ENCODE measurements around the gene CHST1.

CHST1 gene

DNA sequence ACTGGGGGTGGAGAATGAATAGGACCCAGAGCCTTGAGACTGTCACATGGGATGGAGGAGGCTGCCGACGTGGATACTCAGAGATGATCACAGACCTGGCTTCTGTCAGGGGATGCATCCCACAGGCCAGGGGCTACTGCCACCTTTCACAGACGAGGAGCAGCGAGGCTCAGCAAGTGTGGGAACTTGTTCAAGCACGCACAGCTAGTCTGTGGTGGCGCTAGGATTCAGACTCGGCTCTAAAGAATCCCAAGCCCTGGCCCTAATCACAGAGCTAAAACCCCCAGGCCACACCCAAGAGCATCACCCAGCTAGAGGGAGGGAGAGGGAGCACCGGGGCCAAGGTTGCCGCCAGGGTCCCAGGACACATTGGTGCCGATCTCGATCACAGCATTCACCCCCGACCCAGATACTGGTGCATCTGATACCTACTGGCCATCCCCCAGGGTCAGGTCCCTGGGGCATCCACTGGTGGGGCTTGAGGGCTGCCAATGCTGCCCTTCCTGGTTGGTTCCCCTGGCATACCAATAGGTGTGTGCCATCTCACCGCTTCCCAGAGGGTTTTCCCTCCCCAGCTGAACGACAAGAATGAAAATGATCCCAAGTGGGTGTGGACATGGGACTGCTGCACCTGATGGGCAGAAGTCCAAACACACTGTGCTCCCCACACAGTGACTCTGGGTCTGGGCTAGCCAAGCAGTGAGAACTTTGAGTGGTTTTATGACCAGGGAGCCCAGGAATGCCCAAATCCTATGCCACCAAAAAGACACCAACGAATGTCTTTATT lies 6.2 kb downstream of the CHST1 start:
- no peaks in the 10 kb centered on the region for H3K4me1 ChIP-seq (ENCODE audit: low read depth, poor library complexity, severe bottlenecking)
- no peaks in the 10 kb centered on the region for H3K79me2 ChIP-seq (ENCODE audit: insufficient read depth, low read depth)
- H3K4me3 ChIP-seq (IDR thresholded peaks at IDR 0.05; ENCODE audit: insufficient read depth, low read depth, low read length): no peak overlapping the region
- no peak overlapping the region for H2AFZ ChIP-seq (ENCODE audit: low read depth)
- no peak overlapping the region for H3K4me2 ChIP-seq
- H4K20me1 ChIP-seq (ENCODE audit: insufficient read depth): no peaks in the 10 kb centered on the region
- no peak overlapping the region for H3K27ac ChIP-seq
- H3K9ac ChIP-seq: no peak overlapping the region
- H3K27me3 ChIP-seq (ENCODE audit: insufficient read depth, low read depth): peaks cover 49% of the 10 kb centered on the region
- TF ChIP-seq, protein P1, sequence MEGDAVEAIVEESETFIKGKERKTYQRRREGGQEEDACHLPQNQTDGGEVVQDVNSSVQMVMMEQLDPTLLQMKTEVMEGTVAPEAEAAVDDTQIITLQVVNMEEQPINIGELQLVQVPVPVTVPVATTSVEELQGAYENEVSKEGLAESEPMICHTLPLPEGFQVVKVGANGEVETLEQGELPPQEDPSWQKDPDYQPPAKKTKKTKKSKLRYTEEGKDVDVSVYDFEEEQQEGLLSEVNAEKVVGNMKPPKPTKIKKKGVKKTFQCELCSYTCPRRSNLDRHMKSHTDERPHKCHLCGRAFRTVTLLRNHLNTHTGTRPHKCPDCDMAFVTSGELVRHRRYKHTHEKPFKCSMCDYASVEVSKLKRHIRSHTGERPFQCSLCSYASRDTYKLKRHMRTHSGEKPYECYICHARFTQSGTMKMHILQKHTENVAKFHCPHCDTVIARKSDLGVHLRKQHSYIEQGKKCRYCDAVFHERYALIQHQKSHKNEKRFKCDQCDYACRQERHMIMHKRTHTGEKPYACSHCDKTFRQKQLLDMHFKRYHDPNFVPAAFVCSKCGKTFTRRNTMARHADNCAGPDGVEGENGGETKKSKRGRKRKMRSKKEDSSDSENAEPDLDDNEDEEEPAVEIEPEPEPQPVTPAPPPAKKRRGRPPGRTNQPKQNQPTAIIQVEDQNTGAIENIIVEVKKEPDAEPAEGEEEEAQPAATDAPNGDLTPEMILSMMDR (conservative IDR thresholded peaks at IDR 0.05; ENCODE audit: low read depth, low read length): no peak
- H3K36me3 ChIP-seq (ENCODE audit: insufficient read depth): no peaks in the 10 kb centered on the region

DNA sequence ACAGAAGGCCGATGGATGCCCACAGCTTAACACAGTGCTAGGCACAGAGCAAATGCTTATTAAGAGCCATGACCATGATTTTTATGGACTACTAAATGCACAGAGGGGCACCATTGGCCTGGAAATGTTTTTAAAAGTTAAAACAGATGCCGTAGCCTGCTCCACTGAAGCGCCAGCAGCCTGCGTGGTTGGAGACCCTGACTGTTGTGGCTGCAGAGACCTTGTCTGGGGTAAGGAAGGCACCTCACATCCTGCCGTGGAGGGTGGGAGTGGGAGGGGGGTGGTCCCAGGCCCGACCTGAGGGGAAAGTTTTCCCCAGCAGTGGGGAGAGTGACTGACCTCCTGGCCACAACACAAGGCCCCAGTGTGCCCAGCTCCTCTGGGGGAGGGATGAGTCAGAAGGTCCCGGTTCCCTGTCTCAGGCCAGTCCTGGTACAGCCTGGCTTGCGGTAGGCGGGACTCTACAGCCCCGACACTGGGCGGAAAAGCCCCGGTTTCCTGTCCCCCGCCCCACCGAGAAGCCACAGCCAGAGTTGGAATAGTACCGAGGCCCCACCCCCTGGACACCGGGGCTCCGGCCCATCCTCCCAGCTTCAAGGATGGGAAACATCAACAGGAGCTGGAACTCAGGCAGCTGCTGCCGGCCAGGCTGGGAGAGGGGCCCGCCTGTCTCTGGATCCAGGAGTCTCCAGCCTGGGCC lies 7.0 kb downstream of the CHST1 start:
- H3K36me3 ChIP-seq (ENCODE audit: insufficient read depth): no peaks in the 10 kb centered on the region
- TF ChIP-seq, protein P1 (conservative IDR thresholded peaks at IDR 0.05; ENCODE audit: low read depth, low read length): no peak
- H3K9ac ChIP-seq: no peak overlapping the region
- no peaks in the 10 kb centered on the region for H4K20me1 ChIP-seq (ENCODE audit: insufficient read depth)
- peaks cover 41% of the 10 kb centered on the region for H3K27me3 ChIP-seq (ENCODE audit: insufficient read depth, low read depth)
- H3K4me2 ChIP-seq: no peak overlapping the region
- H3K4me3 ChIP-seq (IDR thresholded peaks at IDR 0.05; ENCODE audit: insufficient read depth, low read depth, low read length): no peak overlapping the region
- no peak overlapping the region for H3K27ac ChIP-seq
- no peaks in the 10 kb centered on the region for H3K79me2 ChIP-seq (ENCODE audit: insufficient read depth, low read depth)
- no peaks in the 10 kb centered on the region for H3K4me1 ChIP-seq (ENCODE audit: low read depth, poor library complexity, severe bottlenecking)
- no peak overlapping the region for H2AFZ ChIP-seq (ENCODE audit: low read depth)

DNA sequence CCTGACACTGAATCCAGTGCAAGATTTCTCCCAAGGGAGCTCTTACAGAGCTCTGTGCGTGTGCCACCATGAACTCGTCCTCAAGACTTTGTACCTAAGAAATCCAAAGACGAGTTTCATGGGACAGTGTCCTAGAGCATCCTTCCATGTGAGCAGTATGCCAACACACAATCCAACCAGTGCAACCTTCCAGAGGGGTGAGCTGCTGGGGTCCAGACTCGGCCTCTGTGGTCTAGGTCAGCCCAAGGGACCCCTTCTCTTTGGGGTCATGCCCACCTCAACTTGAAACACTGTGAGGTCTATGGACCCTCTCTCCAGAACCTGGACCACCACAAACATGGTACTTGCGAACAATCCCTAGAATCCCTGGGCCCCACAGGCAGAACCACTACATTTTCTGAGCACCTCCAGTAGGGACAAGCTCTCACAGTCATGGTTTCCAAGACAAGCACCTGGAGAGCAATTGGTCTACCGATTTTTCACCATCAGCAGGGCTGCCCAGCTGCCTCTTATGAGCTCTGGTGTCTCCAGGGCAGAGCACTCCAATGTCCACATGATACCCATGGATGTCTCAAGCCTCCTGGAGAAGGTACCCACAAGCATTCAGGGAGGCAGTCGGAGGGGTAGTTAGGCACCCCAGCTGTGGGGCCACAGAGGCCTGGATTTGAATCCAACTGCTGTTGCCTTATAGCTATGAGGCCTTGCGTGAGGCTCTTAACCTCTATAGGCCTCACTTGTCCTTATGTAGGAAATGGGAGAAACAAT lies 7.7 kb downstream of the CHST1 start:
- no peak overlapping the region for H3K4me2 ChIP-seq
- no peak overlapping the region for H3K4me3 ChIP-seq (IDR thresholded peaks at IDR 0.05; ENCODE audit: insufficient read depth, low read depth, low read length)
- peaks cover 33% of the 10 kb centered on the region for H3K27me3 ChIP-seq (ENCODE audit: insufficient read depth, low read depth)
- no peak overlapping the region for H2AFZ ChIP-seq (ENCODE audit: low read depth)
- TF ChIP-seq, protein P1 (conservative IDR thresholded peaks at IDR 0.05; ENCODE audit: low read depth, low read length): no peak
- no peaks in the 10 kb centered on the region for H3K4me1 ChIP-seq (ENCODE audit: low read depth, poor library complexity, severe bottlenecking)
- no peak overlapping the region for H3K9ac ChIP-seq
- H3K79me2 ChIP-seq (ENCODE audit: insufficient read depth, low read depth): no peaks in the 10 kb centered on the region
- H3K27ac ChIP-seq: no peak overlapping the region
- H4K20me1 ChIP-seq (ENCODE audit: insufficient read depth): no peaks in the 10 kb centered on the region
- H3K36me3 ChIP-seq (ENCODE audit: insufficient read depth): no peaks in the 10 kb centered on the region

DNA sequence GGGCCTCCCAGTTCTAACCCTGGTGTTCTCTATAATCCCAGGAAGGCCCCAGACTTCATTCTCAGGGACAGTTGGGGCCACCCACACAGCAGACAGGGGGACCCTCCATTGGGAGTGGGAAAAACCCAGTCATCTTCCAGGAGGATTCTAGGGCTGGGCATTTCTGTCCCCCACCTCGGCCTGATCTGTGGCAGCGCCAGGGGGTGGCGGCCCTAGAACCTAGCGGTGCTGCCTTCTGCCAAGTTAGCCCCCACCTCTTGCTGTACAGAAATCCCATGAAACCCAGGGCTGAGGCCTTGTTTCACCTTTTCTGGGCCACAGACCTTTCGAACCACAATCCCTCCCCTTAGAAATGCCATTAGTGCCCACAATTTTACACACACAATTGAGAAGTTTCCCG lies 9.6 kb downstream of the CHST1 start:
- Histone ChIP-seq H3K9ac (no peak overlapping the region), H3K4me3 (IDR thresholded peaks at IDR 0.05; ENCODE audit: insufficient read depth, low read depth, low read length) (no peak overlapping the region), H3K4me1 (ENCODE audit: low read depth, poor library complexity, severe bottlenecking) (no peaks in the 10 kb centered on the region), H2AFZ (ENCODE audit: low read depth) (no peak overlapping the region), H4K20me1 (ENCODE audit: insufficient read depth) (no peaks in the 10 kb centered on the region), H3K36me3 (ENCODE audit: insufficient read depth) (no peaks in the 10 kb centered on the region), H3K27ac (no peak overlapping the region), H3K4me2 (no peak overlapping the region), H3K79me2 (ENCODE audit: insufficient read depth, low read depth) (no peaks in the 10 kb centered on the region), H3K27me3 (ENCODE audit: insufficient read depth, low read depth) (peaks cover 15% of the 10 kb centered on the region; the same call in 1 of the 2 replicates)
- TF ChIP-seq, protein P1 (conservative IDR thresholded peaks at IDR 0.05; ENCODE audit: low read depth, low read length): no peak

All from KMS-11 (cell line).